KMS-11 (cell line): Measurements from ENCODE around the gene SPRR3.
A peak's percentile ranks its signal among the peaks of the same experiment; 100 is the strongest.

Experiments used
- H2AFZ ChIP-seq: fragments of 200-600 bp; sonication (generic); 2 replicates; pipeline ENCODE4 v1.6.1; 2016; ENCODE audit warnings: antibody characterized with exemption, mixed run types, low read depth
- H3K27ac ChIP-seq: fragments of 200-600 bp; sonication (generic); 2 replicates; pipeline ENCODE4 v1.6.1; 2016; ENCODE audit warnings: mild to moderate bottlenecking, mixed run types
- H3K27me3 ChIP-seq: fragments of 200-600 bp; sonication (generic); 2 replicates; pipeline ENCODE4 v1.6.1; 2017; ENCODE audit warnings: mild to moderate bottlenecking, low read depth, mixed run types, moderate library complexity; ENCODE audit not compliant: insufficient read depth
- H3K36me3 ChIP-seq: fragments of 200-600 bp; sonication (generic); 2 replicates; pipeline ENCODE4 v1.6.1; 2017; ENCODE audit warnings: mild to moderate bottlenecking, mixed run types; ENCODE audit not compliant: insufficient read depth
- H3K4me1 ChIP-seq: fragments of 200-600 bp; sonication (generic); 2 replicates; pipeline ENCODE4 v1.6.1; 2016; ENCODE audit warnings: mild to moderate bottlenecking, low read depth, mixed run types; ENCODE audit not compliant: poor library complexity, severe bottlenecking
- H3K4me2 ChIP-seq: fragments of 200-600 bp; sonication (generic); 2 replicates; pipeline ENCODE4 v1.7.0; 2016; ENCODE audit warnings: mild to moderate bottlenecking, mixed run types
- H3K4me3 ChIP-seq: fragments of 200-600 bp; sonication (generic); IDR thresholded peaks from 2 replicates; pipeline ENCODE4 v1.6.1; 2017; ENCODE audit warnings: low read depth, low read length, mixed read lengths; ENCODE audit not compliant: insufficient read depth
- H3K79me2 ChIP-seq: fragments of 200-600 bp; sonication (generic); 2 replicates; pipeline ENCODE4 v1.6.1; 2016; ENCODE audit warnings: low read depth, mixed run types; ENCODE audit not compliant: insufficient read depth
- H3K9ac ChIP-seq: fragments of 200-600 bp; sonication (generic); 2 replicates; pipeline ENCODE4 v1.6.1; 2016; ENCODE audit warnings: mild to moderate bottlenecking, mixed run types
- H4K20me1 ChIP-seq: fragments of 200-600 bp; sonication (generic); 2 replicates; pipeline ENCODE4 v1.6.1; 2016; ENCODE audit warnings: mild to moderate bottlenecking, mixed run types; ENCODE audit not compliant: insufficient read depth
- CTCF ChIP-seq: fragments of 200-600 bp; sonication (generic); conservative IDR thresholded peaks from 2 replicates; pipeline ENCODE4 v1.6.1; 2017; ENCODE audit warnings: low read depth, mild to moderate bottlenecking, antibody characterized with exemption, low read length, moderate library complexity, mixed read lengths

SPRR3 gene

GRCh38 chr1:152962876-152963415, 38.6 kb upstream of the SPRR3 start:
- no peak overlapping the region for H3K27ac ChIP-seq
- no peak for TF ChIP-seq CTCF
- no peak overlapping the region for H3K4me2 ChIP-seq
- no peaks in the 10 kb centered on the region for H4K20me1 ChIP-seq
- H3K4me3 ChIP-seq: peak overlapping the region; percentile 16
- no peak overlapping the region for H3K9ac ChIP-seq
- H3K27me3 ChIP-seq: no peaks in the 10 kb centered on the region
- no peaks in the 10 kb centered on the region for H3K36me3 ChIP-seq
- H2AFZ ChIP-seq: no peak overlapping the region
- H3K79me2 ChIP-seq: no peaks in the 10 kb centered on the region
- no peaks in the 10 kb centered on the region for H3K4me1 ChIP-seq

GRCh38 chr1:152964536-152964935, 37.0 kb upstream of the SPRR3 start:
- Histone ChIP-seq H3K36me3 (no peaks in the 10 kb centered on the region), H4K20me1 (no peaks in the 10 kb centered on the region), H3K27ac (no peak overlapping the region), H3K4me1 (peaks cover 10% of the 10 kb centered on the region), H3K79me2 (no peaks in the 10 kb centered on the region), H3K27me3 (no peaks in the 10 kb centered on the region), H2AFZ (no peak overlapping the region), H3K4me2 (no peak overlapping the region), H3K4me3 (no peak overlapping the region), H3K9ac (no peak overlapping the region)
- no peak for TF ChIP-seq CTCF

- no peak for TF ChIP-seq CTCF
- H3K27me3 ChIP-seq: no peaks in the 10 kb centered on the region
- no peak overlapping the region for H3K4me3 ChIP-seq
- no peak overlapping the region for H2AFZ ChIP-seq
- H3K36me3 ChIP-seq: no peaks in the 10 kb centered on the region
- H3K27ac ChIP-seq: no peak overlapping the region
- H3K4me2 ChIP-seq: no peak overlapping the region
- peaks cover 10% of the 10 kb centered on the region for H3K4me1 ChIP-seq
- no peaks in the 10 kb centered on the region for H3K79me2 ChIP-seq
- H4K20me1 ChIP-seq: no peaks in the 10 kb centered on the region
- no peak overlapping the region for H3K9ac ChIP-seq
Observed at GRCh38 chr1:152965853-152966252, 35.7 kb upstream of the SPRR3 start.

GRCh38 chr1:152967201-152967600, 34.3 kb upstream of the SPRR3 start:
- Histone ChIP-seq H4K20me1 (no peaks in the 10 kb centered on the region), H2AFZ (no peak overlapping the region), H3K79me2 (no peaks in the 10 kb centered on the region), H3K36me3 (no peaks in the 10 kb centered on the region), H3K4me1 (peaks cover 10% of the 10 kb centered on the region), H3K4me3 (no peak overlapping the region), H3K27ac (no peak overlapping the region), H3K4me2 (no peak overlapping the region), H3K27me3 (no peaks in the 10 kb centered on the region), H3K9ac (no peak overlapping the region)
- TF ChIP-seq CTCF: no peak

DNA sequence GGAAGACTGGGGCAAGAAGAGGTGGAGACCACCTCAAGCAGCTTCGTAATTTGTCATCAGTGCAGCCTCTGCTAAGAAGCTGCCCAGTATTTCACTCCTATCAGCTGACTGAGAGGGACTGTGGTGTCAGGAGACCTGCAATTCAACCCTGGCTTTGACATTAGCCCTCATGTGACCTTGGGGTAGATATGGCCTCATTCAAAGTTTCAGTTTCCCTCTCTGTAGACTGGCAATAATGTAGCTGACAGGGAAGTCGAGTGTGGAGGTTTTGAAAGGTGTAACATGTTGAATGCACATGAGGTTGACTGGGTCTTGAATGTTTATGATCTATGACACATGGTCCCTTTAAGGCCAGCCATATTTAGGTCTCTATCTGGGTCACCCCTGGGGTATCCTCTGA, 33.3 kb upstream of the SPRR3 start:
- no peak overlapping the region for H3K27ac ChIP-seq
- peak overlapping the region; percentile 2 for H2AFZ ChIP-seq
- H3K27me3 ChIP-seq: no peaks in the 10 kb centered on the region

More for the DNA sequence above, 33.3 kb upstream of the SPRR3 start:
- no peak overlapping the region for H3K9ac ChIP-seq
- peaks cover 10% of the 10 kb centered on the region for H3K4me1 ChIP-seq
- no peaks in the 10 kb centered on the region for H3K79me2 ChIP-seq
- H3K4me2 ChIP-seq: peak overlapping the region; percentile 1; the same call in 1 of the 2 replicates
- no peaks in the 10 kb centered on the region for H4K20me1 ChIP-seq
- peak overlapping the region; percentile 7 for H3K4me3 ChIP-seq
- H3K36me3 ChIP-seq: no peaks in the 10 kb centered on the region
- no peak for TF ChIP-seq CTCF
